HepG2 (cell line): ENCODE data around the gene PPP4R3A. TPM values are rescaled to one million over a fixed set of nuclear protein-coding genes. Genes with fewer than 3 reads are reported as not detected.

Source experiments
- AGO1 ChIP-seq: fragments of 200-400 bp; formaldehyde crosslinking; IDR thresholded peaks from 2 replicates; pipeline ENCODE4 v1.6.1; 2017; ENCODE audit warnings: mild to moderate bottlenecking, low read depth, low read length, moderate library complexity; ENCODE audit not compliant: poor library complexity, severe bottlenecking
- ARHGAP35 ChIP-seq: sonication (generic); formaldehyde crosslinking; IDR thresholded peaks from 2 replicates; pipeline ENCODE4 v1.9.0; 2022; ENCODE audit warnings: mild to moderate bottlenecking, inconsistent platforms, moderate library complexity, missing genetic modification reagents, borderline replicate concordance
- CCDC6 ChIP-seq: sonication (generic); formaldehyde crosslinking; IDR thresholded peaks from 2 replicates; pipeline ENCODE4 v1.8.1; 2022; ENCODE audit warnings: mild to moderate bottlenecking, missing genetic modification reagents, moderate library complexity
- FOSL1 ChIP-seq: sonication (generic); formaldehyde crosslinking; IDR thresholded peaks from 2 replicates; pipeline ENCODE4 v1.9.0; 2021; ENCODE audit warnings: missing genetic modification reagents, borderline replicate concordance
- HNF4A ChIP-seq: sonication (generic); formaldehyde crosslinking; IDR thresholded peaks from 2 replicates; pipeline ENCODE4 v1.4.0; 2020; ENCODE audit warnings: missing genetic modification reagents
- JUN ChIP-seq: sonication (generic); formaldehyde crosslinking; IDR thresholded peaks from 2 replicates; pipeline ENCODE4 v1.4.0; 2020; ENCODE audit warnings: mild to moderate bottlenecking, missing genetic modification reagents
- PHF21A ChIP-seq: sonication (generic); formaldehyde crosslinking; IDR thresholded peaks from 2 replicates; pipeline ENCODE4 v1.5.0; 2020; ENCODE audit warnings: mild to moderate bottlenecking, missing genetic modification reagents
- RFX1 ChIP-seq: fragments of 450-650 bp; IDR thresholded peaks from 2 replicates; pipeline ENCODE4 v1.6.1; 2017
- ZFP36 ChIP-seq: fragments of 150-350 bp; IDR thresholded peaks from 2 replicates; pipeline ENCODE4 v1.6.1; 2018; ENCODE audit warnings: borderline replicate concordance, low read length, low read depth; ENCODE audit not compliant: partially characterized antibody
- ZNF317 ChIP-seq: sonication (generic); formaldehyde crosslinking; IDR thresholded peaks from 2 replicates; pipeline ENCODE4 v1.5.0; 2020; ENCODE audit warnings: mild to moderate bottlenecking, missing genetic modification reagents
- ZNF329 ChIP-seq: sonication (generic); formaldehyde crosslinking; IDR thresholded peaks from 2 replicates; pipeline ENCODE4 v1.9.0; 2021; ENCODE audit warnings: low read depth, mild to moderate bottlenecking, missing genetic modification reagents
- ZNF577 ChIP-seq: sonication (generic); formaldehyde crosslinking; IDR thresholded peaks from 2 replicates; pipeline ENCODE4 v1.4.0; 2020; ENCODE audit warnings: mild to moderate bottlenecking, low read depth, missing genetic modification reagents, borderline replicate concordance
- polyA plus RNA-seq, 8 experiments: library from polyadenylated mRNA; depleted of rRNA in 3 of 8; stranded (reverse) in 7 of 8; unstranded in 1 of 8; fragments of >200 nt; fragmentation: Illumina TruSeq in 4 of 8; extraction: Trizol in 4 of 8; gene quantifications; 2 replicates each; pipeline versions ENCODE4 v1.2.1 to v1.2.3, GENCODE V29; 2011 to 2016; ENCODE audit warnings: low read depth in 4 of 8, missing spikeins in 1 of 8, mixed read lengths in 1 of 8; ENCODE audit not compliant: insufficient read depth in 1 of 8
- total RNA-seq, 5 experiments: library from RNA; depleted of rRNA; stranded (reverse); fragments of >200 nt; fragmentation: Illumina TruSeq; extraction: Trizol; gene quantifications; 2 replicates each; pipeline ENCODE4 v1.2.3, GENCODE V29; 2016; ENCODE audit warnings: low read depth in 1 of 5
- TF ChIP-seq, protein P1 (sequence below), 2 experiments: fragments of 450-650 bp in 1 of 2; sonication (generic) in 1 of 2; formaldehyde crosslinking in 1 of 2; IDR thresholded peaks; 2 replicates each; pipeline versions ENCODE4 v1.6.1 to v1.8.0; 2016 to 2022; ENCODE audit warnings: antibody characterized with exemption in 1 of 2, mild to moderate bottlenecking in 1 of 2, missing genetic modification reagents in 1 of 2
- TF ChIP-seq, protein P2 (sequence below): sonication (generic); formaldehyde crosslinking; IDR thresholded peaks from 2 replicates; pipeline ENCODE4 v1.8.0; 2022; ENCODE audit warnings: mild to moderate bottlenecking, missing genetic modification reagents, moderate library complexity
- TF ChIP-seq, protein P3 (sequence below): sonication (generic); formaldehyde crosslinking; IDR thresholded peaks from 2 replicates; pipeline ENCODE4 v1.5.0; 2020; ENCODE audit warnings: missing genetic modification reagents, mild to moderate bottlenecking, borderline replicate concordance

The PPP4R3A gene
- total and polyA plus RNA-seq, 2 of the 13 experiments (the other 11 are each of a cell fraction or from before 2014, with no cell fraction given) = 22.5 to 57.4 TPM

DNA sequence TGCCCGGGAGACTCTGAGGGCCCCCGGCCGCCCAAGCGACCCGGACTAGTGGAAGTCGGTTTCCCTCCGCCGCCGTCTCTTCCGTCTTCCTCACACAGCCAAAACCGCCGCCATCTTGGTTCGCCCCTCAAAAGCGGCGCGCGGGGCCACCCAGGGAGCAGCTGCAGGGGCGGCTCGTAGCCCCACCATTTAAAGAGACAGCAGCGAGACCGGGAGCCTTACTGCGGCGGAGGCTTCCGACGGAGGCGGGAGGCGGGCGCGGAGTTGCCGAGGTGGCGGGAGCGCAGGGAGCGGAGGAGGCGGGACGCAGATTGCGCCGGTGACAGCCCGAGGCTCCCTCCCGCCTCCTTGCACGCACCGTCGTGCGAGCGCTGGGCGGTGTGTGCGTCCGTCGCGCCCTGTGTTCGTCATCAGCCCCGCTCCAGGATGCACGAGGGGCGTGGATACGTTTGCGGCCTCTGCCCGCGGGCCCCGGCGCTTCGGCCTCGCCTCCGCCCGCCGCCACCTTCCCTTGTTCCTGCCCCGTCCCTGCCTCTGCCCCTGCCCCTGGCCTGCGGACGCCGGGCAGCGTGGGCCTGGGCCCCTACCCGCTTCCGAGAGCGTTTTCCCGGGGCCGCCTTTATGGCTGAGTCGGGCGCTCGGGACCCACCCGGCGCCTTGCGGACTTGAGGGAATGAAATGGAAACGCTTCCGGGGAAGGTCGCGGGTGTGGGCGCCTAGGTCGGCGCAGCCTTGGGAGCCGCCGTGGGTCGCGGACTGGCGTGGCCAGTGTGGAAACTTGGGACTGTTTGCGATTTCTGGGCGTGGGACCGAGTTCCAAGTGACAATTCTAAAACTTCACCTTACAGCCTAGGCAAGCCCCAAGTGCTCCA, at the start of gene PPP4R3A (continued):
- TF ChIP-seq, protein P1, sequence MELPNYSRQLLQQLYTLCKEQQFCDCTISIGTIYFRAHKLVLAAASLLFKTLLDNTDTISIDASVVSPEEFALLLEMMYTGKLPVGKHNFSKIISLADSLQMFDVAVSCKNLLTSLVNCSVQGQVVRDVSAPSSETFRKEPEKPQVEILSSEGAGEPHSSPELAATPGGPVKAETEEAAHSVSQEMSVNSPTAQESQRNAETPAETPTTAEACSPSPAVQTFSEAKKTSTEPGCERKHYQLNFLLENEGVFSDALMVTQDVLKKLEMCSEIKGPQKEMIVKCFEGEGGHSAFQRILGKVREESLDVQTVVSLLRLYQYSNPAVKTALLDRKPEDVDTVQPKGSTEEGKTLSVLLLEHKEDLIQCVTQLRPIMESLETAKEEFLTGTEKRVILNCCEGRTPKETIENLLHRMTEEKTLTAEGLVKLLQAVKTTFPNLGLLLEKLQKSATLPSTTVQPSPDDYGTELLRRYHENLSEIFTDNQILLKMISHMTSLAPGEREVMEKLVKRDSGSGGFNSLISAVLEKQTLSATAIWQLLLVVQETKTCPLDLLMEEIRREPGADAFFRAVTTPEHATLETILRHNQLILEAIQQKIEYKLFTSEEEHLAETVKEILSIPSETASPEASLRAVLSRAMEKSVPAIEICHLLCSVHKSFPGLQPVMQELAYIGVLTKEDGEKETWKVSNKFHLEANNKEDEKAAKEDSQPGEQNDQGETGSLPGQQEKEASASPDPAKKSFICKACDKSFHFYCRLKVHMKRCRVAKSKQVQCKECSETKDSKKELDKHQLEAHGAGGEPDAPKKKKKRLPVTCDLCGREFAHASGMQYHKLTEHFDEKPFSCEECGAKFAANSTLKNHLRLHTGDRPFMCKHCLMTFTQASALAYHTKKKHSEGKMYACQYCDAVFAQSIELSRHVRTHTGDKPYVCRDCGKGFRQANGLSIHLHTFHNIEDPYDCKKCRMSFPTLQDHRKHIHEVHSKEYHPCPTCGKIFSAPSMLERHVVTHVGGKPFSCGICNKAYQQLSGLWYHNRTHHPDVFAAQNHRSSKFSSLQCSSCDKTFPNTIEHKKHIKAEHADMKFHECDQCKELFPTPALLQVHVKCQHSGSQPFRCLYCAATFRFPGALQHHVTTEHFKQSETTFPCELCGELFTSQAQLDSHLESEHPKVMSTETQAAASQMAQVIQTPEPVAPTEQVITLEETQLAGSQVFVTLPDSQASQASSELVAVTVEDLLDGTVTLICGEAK (IDR thresholded peaks at IDR 0.05) = no peak
- TF ChIP-seq, protein P1 (CRISPR knock-in tag; IDR thresholded peaks at IDR 0.05) = peak; percentile 90
- TF ChIP-seq ZNF329 (CRISPR knock-in tag) = 0 out of 2 replicates have a peak, but pooled peaks have one; percentile 65
- peak; percentile 75; the same call in 1 of the 2 replicates for TF ChIP-seq CCDC6 (CRISPR knock-in tag)
- peak; percentile 45 for TF ChIP-seq ARHGAP35
- TF ChIP-seq PHF21A (CRISPR knock-in tag) = peak; percentile 59; the same call in 1 of the 2 replicates
- TF ChIP-seq, protein P2, sequence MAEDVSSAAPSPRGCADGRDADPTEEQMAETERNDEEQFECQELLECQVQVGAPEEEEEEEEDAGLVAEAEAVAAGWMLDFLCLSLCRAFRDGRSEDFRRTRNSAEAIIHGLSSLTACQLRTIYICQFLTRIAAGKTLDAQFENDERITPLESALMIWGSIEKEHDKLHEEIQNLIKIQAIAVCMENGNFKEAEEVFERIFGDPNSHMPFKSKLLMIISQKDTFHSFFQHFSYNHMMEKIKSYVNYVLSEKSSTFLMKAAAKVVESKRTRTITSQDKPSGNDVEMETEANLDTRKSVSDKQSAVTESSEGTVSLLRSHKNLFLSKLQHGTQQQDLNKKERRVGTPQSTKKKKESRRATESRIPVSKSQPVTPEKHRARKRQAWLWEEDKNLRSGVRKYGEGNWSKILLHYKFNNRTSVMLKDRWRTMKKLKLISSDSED (CRISPR knock-in tag) = no peak
- TF ChIP-seq JUN = peak; percentile 75; the same call in 1 of the 2 replicates
- TF ChIP-seq, protein P3, sequence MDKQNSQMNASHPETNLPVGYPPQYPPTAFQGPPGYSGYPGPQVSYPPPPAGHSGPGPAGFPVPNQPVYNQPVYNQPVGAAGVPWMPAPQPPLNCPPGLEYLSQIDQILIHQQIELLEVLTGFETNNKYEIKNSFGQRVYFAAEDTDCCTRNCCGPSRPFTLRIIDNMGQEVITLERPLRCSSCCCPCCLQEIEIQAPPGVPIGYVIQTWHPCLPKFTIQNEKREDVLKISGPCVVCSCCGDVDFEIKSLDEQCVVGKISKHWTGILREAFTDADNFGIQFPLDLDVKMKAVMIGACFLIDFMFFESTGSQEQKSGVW = peak; percentile 65; the same call in 1 of the 2 replicates
- peak; percentile 4 for TF ChIP-seq HNF4A
- peak; percentile 69; the same call in 1 of the 2 replicates for TF ChIP-seq ZNF317 (CRISPR knock-in tag)
- TF ChIP-seq AGO1 = peak; percentile 88
- no peak for TF ChIP-seq ZFP36
- no peak for TF ChIP-seq ZNF577 (CRISPR knock-in tag)
- no peak for TF ChIP-seq FOSL1 (CRISPR knock-in tag)
- TF ChIP-seq RFX1 = no peak
